SK-N-SH (cell line): Measurements from ENCODE around the gene CEP170B.

Experiments used
- EZH2phosphoT487 ChIP-seq: fragments of 200-600 bp; sonication (generic); IDR thresholded peaks from 2 replicates; pipeline ENCODE4 v1.6.1; 2017; ENCODE audit warnings: low read depth, mixed run types, mild to moderate bottlenecking, antibody characterized with exemption, moderate library complexity, borderline replicate concordance
- FOXM1 ChIP-seq: IDR thresholded peaks from 2 replicates; pipeline ENCODE4 v1.4.0; 2012; ENCODE audit warnings: low read depth, mild to moderate bottlenecking
- RAD21 ChIP-seq: IDR thresholded peaks from 2 replicates; pipeline ENCODE4 v1.6.1; 2012; ENCODE audit warnings: mild to moderate bottlenecking, low read length
- TF ChIP-seq, protein P1 (sequence below): fragments of 200-600 bp; sonication (generic); IDR thresholded peaks from 2 replicates; pipeline ENCODE4 v1.6.1; 2017; ENCODE audit warnings: antibody characterized with exemption, mild to moderate bottlenecking, moderate library complexity

DNA sequence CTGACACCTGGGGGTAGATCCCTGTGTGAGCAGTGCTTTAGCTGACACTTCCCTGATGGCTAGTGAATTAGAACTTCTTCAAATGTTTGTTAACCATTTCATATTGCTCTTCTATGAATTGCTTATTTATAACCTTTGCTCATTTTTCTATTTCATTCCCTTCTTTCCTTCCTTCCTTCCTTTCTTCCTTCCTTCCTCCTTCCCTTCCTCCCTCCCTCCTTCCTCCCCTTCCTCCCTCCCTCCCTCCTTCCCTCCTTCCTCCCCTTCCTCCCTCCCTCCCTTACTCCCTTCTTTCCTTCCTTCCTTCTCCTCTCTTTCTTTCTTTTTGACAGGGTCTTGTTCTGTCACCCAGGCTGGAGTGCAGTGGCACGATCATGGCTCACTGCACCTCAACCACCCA is 23.3 kb upstream of the CEP170B start:
- TF ChIP-seq EZH2phosphoT487: no peak
- TF ChIP-seq, protein P1, sequence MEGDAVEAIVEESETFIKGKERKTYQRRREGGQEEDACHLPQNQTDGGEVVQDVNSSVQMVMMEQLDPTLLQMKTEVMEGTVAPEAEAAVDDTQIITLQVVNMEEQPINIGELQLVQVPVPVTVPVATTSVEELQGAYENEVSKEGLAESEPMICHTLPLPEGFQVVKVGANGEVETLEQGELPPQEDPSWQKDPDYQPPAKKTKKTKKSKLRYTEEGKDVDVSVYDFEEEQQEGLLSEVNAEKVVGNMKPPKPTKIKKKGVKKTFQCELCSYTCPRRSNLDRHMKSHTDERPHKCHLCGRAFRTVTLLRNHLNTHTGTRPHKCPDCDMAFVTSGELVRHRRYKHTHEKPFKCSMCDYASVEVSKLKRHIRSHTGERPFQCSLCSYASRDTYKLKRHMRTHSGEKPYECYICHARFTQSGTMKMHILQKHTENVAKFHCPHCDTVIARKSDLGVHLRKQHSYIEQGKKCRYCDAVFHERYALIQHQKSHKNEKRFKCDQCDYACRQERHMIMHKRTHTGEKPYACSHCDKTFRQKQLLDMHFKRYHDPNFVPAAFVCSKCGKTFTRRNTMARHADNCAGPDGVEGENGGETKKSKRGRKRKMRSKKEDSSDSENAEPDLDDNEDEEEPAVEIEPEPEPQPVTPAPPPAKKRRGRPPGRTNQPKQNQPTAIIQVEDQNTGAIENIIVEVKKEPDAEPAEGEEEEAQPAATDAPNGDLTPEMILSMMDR: no peak
- no peak for TF ChIP-seq FOXM1
- TF ChIP-seq RAD21: no peak
